ENCODE data around the gene LDB2. TPM values are rescaled to one million over a fixed set of nuclear protein-coding genes. Genes with fewer than 3 reads are reported as not detected.

Gene LDB2
- polyA plus RNA-seq, 2 of the 4 experiments (the other 2 are of a cell fraction): not detected

- TF ChIP-seq CTCF (IDR thresholded peaks at IDR 0.05) (no peak), JUNB (IDR thresholded peaks at IDR 0.05) (no peak), CBX2 (IDR thresholded peaks at IDR 0.05; ENCODE audit: borderline replicate concordance, low read depth) (no peak), BHLHE40 (IDR thresholded peaks at IDR 0.05; ENCODE audit: low read depth, low read length) (no peak), KDM1A (IDR thresholded peaks at IDR 0.05; ENCODE audit: low read depth) (no peak), CEBPB (IDR thresholded peaks at IDR 0.05) (no peak), ESRRA (IDR thresholded peaks at IDR 0.05; ENCODE audit: borderline replicate concordance, low read length) (no peak), FOXS1 (CRISPR knock-in tag; IDR thresholded peaks at IDR 0.05) (no peak), GATA3 (IDR thresholded peaks at IDR 0.05; ENCODE audit: borderline replicate concordance) (no peak)
Observed at GRCh38 chr4:16484711-16485110, 413.7 kb downstream of the LDB2 start (continued).

GRCh38 chr4:16483540-16483939, 414.9 kb downstream of the LDB2 start:
- WGBS (ENCODE audit: missing lambda C conversion rate): 28% methylated on average over 5 of the region's 5 CpGs

GRCh38 chr4:16480011-16480410, 418.4 kb downstream of the LDB2 start:
- DNase-seq (ENCODE audit: low read depth in 1 of 2, low spot score in 1 of 2) (no peak), FAIRE-seq (no peak), ATAC-seq (no peak)
- Histone ChIP-seq H3K4me3 (no peak overlapping the region), H3K4me2 (no peak overlapping the region), H3K27ac (no peak overlapping the region), H3K4me1 (no peaks in the 10 kb centered on the region), H3K9me3 (no peaks in the 10 kb centered on the region)
- ChIA-PET POLR2A (no interaction called here), CTCF (no interaction called here)
- TF ChIP-seq NR3C1 (IDR thresholded peaks at IDR 0.05) (no peak), PBX3 (IDR thresholded peaks at IDR 0.05) (no peak), EHMT2 (IDR thresholded peaks at IDR 0.05; ENCODE audit: low read depth) (no peak), TP53 (CRISPR knock-in tag; IDR thresholded peaks at IDR 0.05) (no peak), POLR2A (IDR thresholded peaks at IDR 0.05; ENCODE audit: low read length) (no peak), MAFK (IDR thresholded peaks at IDR 0.05; ENCODE audit: partially characterized antibody) (no peak), RAD21 (conservative IDR thresholded peaks at IDR 0.05 in 1 of 2, IDR thresholded peaks at IDR 0.05 in 1 of 2) (no peak), E2F6 (IDR thresholded peaks at IDR 0.05; ENCODE audit: borderline replicate concordance, low read depth) (no peak), HOXB13 (CRISPR knock-in tag; IDR thresholded peaks at IDR 0.05; ENCODE audit: low read depth) (no peak), SMC3 (IDR thresholded peaks at IDR 0.05) (no peak), MAX (IDR thresholded peaks at IDR 0.05) (no peak), CTCF (IDR thresholded peaks at IDR 0.05) (no peak)
- 0% methylated on average over 2 of the region's 2 CpGs for WGBS (ENCODE audit: missing lambda C conversion rate)

More at GRCh38 chr4:16483540-16483939, 414.9 kb downstream of the LDB2 start:
- Histone ChIP-seq H3K4me2 (no peak overlapping the region), H3K4me3 (no peak overlapping the region), H3K9me3 (no peaks in the 10 kb centered on the region), H3K4me1 (no peaks in the 10 kb centered on the region), H3K27ac (no peak overlapping the region)
- ATAC-seq: no peak
- no peak for DNase-seq (ENCODE audit: low read depth in 1 of 2, low spot score in 1 of 2)
- no peak for FAIRE-seq
- POLR2A ChIA-PET: no interaction called here
- CTCF ChIA-PET: no interaction called here
- TF ChIP-seq NR3C1 (IDR thresholded peaks at IDR 0.05): no peak
- TF ChIP-seq RCOR1 (IDR thresholded peaks at IDR 0.05; ENCODE audit: low read depth, low read length): no peak
- no peak for TF ChIP-seq KDM1A (IDR thresholded peaks at IDR 0.05; ENCODE audit: low read depth)
- TF ChIP-seq NPAS2 (CRISPR knock-in tag; IDR thresholded peaks at IDR 0.05; ENCODE audit: borderline replicate concordance): no peak
- TF ChIP-seq HMGXB4 (CRISPR knock-in tag; IDR thresholded peaks at IDR 0.05; ENCODE audit: borderline replicate concordance): no peak
- no peak for TF ChIP-seq CEBPB (IDR thresholded peaks at IDR 0.05)
- TF ChIP-seq JUN (IDR thresholded peaks at IDR 0.05): no peak
- no peak for TF ChIP-seq CHD2 (IDR thresholded peaks at IDR 0.05; ENCODE audit: low read length, partially characterized antibody)
- no peak for TF ChIP-seq HES2 (IDR thresholded peaks at IDR 0.05)
- TF ChIP-seq MAX (IDR thresholded peaks at IDR 0.05): no peak
- no peak for TF ChIP-seq MAZ (IDR thresholded peaks at IDR 0.05; ENCODE audit: borderline replicate concordance, low read depth, low read length)
- no peak for TF ChIP-seq RFX5 (IDR thresholded peaks at IDR 0.05)
- no peak for TF ChIP-seq BHLHE40 (IDR thresholded peaks at IDR 0.05; ENCODE audit: low read depth, low read length)

All from A549 (cell line).